ELF-1 (cell line): Measurements from ENCODE around the gene VTI1B.
"Not testable (repeated sequence)": the region's sequence is repeated elsewhere in the genome, so short reads cannot be mapped to it uniquely, and the experiment has no call there.

Source experiments
- DNase-seq: peaks from one replicate; pipeline ENCODE4 v3.0.0-alpha.2; 2016; ENCODE audit warnings: low read depth, low spot score

Gene VTI1B

GRCh38 chr14:67630186-67630585 lies 44.2 kb downstream of the VTI1B start:
- DNase-seq = no peak

DNA sequence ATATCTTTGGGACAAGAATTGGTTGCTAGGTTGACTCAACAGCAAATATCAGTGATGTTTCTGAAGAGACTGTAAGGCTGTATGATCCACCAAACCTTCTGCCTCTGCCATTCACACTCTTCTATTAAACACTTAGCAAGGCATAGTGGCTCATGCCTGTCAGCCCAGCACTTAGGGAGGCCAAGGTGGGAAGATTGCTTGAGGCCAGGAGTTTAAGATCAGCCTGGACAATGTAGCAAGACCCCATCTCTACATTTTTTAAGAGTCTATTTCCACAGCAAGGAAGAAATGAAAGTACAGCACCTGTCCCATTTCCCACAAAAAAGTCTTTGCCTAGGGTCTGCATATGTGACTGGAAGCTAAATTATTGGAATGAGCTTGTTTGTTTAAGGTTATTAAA lies 46.9 kb downstream of the VTI1B start:
- no peak for DNase-seq

GRCh38 chr14:67626131-67626530 lies 48.3 kb downstream of the VTI1B start:
- DNase-seq = not testable (repeated sequence)

- DNase-seq = peak; percentile 12
These were observed 51.3 kb downstream of the VTI1B start for GRCh38 chr14:67623114-67623513.

GRCh38 chr14:67622675-67623074 lies 51.8 kb downstream of the VTI1B start:
- DNase-seq = peak; percentile 73

DNA sequence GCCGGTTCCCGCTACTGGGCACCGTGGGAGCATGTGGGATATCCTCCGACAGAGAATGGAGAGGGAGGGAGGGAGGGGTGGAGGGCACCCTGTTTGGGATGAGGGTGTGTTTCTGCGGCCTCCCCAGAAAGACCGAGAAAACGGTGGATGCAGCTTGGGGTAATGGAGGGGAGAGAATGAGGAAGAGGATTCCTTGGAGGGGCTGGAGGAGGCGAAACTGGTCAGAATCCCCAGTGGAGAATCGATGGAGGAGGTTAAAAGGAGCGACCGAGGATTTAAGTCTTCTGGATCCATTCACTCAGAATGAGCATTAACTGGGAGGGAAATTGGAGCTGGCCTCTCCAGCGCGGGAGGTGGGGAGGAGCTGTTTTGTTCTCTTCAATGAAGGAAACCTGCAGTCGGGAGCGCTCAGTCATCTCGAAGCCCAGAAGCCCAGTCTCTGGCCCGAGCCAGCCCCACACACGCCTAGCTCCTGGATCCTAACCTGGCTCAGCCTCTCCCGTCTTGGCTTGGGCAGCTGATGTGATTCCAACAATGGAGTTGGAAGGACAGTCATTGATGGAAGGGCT lies 54.1 kb downstream of the VTI1B start:
- peak; percentile 73 for DNase-seq

- peak; percentile 98 for DNase-seq
These were observed 54.8 kb downstream of the VTI1B start, which contains the start of gene ARG2 for GRCh38 chr14:67619446-67620216. Gene ARG2, plus strand, starts transcription at chr14:67619920. Its CDS starts 58 bp downstream, at chr14:67619978.

- peak; percentile 43 for DNase-seq
These were observed 55.8 kb downstream of the VTI1B start for GRCh38 chr14:67618617-67619063.

- no peak for DNase-seq
These were observed 63.9 kb downstream of the VTI1B start for GRCh38 chr14:67610491-67610890.

DNA sequence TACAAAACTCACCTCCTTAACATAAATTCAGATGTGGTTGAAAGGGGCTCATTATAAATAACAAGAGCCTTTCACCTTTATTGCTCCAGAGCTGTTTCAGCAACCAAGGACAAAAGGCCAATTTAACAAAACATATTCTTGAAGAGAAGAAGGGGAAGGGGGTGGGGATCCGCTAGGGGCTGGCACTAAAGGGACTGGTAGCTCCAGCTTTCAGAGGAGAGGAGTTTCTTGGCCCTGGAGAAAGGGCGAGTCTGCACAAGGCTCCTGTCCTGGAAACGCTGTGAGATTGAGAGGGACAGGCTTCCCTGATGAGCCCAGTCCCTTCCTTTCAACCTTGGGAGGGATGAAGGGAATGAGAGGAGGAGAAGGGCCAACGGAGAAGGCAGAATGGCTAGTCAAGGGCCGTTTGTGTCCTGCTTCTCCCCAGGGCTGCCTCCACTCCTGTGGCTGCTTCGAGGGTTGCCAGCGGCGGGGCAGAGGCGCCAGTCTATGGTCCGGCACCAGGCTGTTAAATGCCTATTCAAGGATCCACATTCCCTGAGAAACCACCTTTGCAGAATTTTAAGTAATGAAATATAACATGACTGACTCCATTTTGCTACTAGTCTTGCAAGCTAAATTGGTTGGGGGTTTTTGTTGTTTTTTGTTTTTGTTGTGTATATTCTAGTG lies 64.7 kb downstream of the VTI1B start:
- DNase-seq = no peak

GRCh38 chr14:67607646-67608045 lies 66.8 kb downstream of the VTI1B start:
- no peak for DNase-seq

- no peak for DNase-seq
These were observed 71.4 kb downstream of the VTI1B start for GRCh38 chr14:67602995-67603545.

- DNase-seq = no peak
These were observed 72.4 kb downstream of the VTI1B start for GRCh38 chr14:67602076-67602475.

- DNase-seq = not testable (repeated sequence)
These were observed 73.9 kb downstream of the VTI1B start for GRCh38 chr14:67600562-67600974.

DNA sequence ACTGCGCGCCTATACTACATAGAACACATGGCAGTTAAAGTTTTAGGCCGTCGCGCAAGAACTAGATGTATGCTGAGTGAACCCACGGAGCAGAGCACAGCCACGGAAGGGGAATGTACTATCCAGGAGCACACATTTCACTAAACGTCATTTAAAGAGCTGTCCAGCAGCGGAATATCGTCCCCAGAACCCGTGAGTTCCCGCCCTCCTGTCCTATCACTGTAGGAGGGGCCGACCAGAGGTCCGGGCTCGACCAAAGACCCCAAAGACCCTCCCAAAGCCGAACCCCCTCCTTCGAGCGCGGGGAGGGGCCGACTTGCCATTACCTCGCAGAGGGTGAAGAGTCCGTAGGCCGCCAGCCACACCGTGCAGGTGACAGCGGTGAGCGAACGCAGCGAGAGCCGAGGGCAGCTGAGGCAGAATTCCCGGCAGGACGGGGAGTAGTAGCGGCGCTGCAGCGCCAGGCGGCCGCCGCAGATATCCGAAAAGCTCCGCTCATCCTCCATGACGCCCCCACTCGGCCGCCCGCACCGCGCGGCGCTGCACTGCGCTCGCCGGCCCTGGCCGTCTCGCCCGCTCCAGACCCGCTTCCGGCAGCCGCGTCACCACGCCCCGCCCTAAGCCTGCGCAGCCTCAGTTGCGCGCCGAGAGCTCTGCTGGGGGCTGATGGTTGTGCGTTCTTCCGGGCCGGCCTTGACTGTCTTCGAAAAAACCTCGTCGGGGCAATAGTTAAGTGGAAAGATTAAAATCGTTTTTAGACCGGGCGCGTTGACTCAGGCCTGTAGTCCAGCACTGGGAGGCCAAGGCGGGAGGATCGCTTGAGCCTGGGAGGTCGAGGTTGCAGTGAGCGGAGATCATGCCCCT lies 74.5 kb downstream of the VTI1B start, which contains the start of gene PIGH:
PIGH (minus strand) TSS at position 571 of the 864 bp plus-strand sequence; CDS start at position 506, 65 bp downstream.
- DNase-seq = peak; percentile 97
